Stimulated activated CD4-positive, alpha-beta T cell treated with anti-CD3 and anti-CD28 coated beads, Interleukin-12 subunit alpha, Interleukin-12 subunit beta, amount 100 ng/mL, for 24 hours (primary cell): ENCODE results near the gene SLC8A2.

Source experiments
- DNase-seq, 2 experiments: peaks; one replicate each; pipeline ENCODE4 v3.0.0-alpha.2; 2020; ENCODE audit warnings: low read depth in 2 of 2

The SLC8A2 gene

GRCh38 chr19:47432499-47432898 is 39.2 kb downstream of the SLC8A2 start:
- DNase-seq = no peak

GRCh38 chr19:47432091-47432490 is 39.6 kb downstream of the SLC8A2 start:
- no peak for DNase-seq

GRCh38 chr19:47430041-47430802 is 41.5 kb downstream of the SLC8A2 start:
- no peak for DNase-seq

- DNase-seq = no peak
Measured at GRCh38 chr19:47429140-47429793, 42.4 kb downstream of the SLC8A2 start.

GRCh38 chr19:47428177-47428894 is 43.4 kb downstream of the SLC8A2 start:
- DNase-seq = peak; percentile 67 to 84

DNA sequence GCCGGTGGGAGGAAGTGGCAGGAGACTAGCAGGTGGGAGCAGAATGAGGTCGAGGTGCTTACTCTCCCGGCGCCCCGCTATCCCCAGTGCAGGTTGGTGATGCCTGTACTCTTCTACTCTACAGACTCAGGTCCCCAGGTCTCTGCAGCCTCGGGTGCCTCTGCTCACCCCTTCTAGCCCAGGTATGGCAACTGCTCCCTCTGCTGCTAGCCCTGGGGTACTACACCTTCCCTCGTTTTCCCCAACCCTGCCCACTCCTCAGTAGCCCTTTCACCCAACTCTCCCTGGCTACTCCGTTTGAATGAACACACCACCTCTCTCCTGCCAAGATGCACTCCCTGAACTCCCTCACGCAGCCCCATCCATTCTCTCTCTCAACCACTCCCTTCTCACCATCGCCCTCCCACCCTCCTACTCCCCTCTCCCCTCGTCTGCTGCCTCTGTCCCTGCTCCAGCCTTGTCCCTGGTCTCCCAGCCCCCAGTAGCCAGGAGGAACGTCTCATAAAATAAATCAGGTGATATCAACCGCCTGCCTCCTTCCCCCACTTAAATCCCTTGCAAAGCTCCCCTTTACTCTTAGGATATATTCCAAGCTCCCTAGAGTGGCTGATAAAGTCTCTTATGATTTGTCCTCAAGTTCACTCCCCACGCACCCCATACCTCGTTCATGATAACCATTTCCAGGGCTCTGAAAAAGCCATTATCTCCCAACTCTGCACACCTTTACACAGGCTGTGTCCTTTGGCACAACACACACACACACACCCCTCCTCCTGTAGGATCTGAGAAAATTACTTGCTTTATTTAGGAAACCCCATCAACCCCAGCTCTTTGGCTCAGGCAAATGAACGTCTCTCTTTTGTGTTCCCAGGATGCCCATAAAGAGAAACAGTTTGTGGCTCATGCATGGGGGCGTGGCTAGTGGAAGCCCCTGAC is 44.2 kb downstream of the SLC8A2 start:
- peak; percentile 39 to 69 for DNase-seq

DNA sequence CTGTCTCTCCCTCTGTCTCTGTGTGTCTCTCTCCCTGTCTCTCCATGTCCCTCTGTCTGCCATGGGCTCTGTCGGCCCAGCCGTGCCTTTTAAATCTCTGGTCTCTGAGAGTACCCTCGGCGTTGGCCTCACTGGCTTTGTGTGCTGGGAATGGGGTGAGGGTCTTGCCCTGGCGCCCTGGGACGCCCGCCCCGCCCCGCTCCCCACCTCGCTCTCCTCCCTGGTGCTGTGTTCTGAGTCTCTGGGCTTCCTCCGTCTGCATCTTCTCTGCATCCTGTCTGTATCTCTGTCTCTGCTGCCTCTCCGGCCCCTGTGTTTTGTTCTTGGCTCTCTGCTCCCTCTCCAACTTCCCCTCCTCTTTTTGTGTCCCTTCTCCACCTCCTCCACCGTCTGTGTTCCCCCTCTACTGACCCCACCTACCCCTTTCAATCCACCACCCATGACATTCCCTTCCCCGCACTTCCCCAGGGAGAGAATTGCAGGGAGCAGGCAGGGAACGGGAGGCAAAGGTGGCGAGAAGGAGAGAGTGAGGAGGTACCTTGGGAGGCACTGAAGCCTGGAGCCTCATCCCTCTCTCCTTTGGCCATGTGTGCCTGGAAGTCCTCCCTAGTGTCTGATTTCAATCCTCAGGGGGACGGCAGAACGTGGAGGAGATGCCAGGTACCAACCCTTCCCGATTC is 48.4 kb downstream of the SLC8A2 start:
- no peak for DNase-seq

GRCh38 chr19:47422417-47423163 is 49.1 kb downstream of the SLC8A2 start:
- no peak for DNase-seq

- no peak for DNase-seq
Measured at GRCh38 chr19:47421844-47422395, 49.8 kb downstream of the SLC8A2 start.

GRCh38 chr19:47421244-47421786 is 50.4 kb downstream of the SLC8A2 start:
- no peak for DNase-seq

- no peak for DNase-seq
Measured at GRCh38 chr19:47419789-47420188, 51.9 kb downstream of the SLC8A2 start.

- no peak for DNase-seq
Measured at GRCh38 chr19:47419030-47419783, 52.5 kb downstream of the SLC8A2 start, which contains the start of gene MEIS3. TSS of gene MEIS3 (minus strand) at chr19:47419527. CDS start at chr19:47419081, 446 bp downstream.

GRCh38 chr19:47418692-47419029 is 53.0 kb downstream of the SLC8A2 start:
- no peak for DNase-seq

DNA sequence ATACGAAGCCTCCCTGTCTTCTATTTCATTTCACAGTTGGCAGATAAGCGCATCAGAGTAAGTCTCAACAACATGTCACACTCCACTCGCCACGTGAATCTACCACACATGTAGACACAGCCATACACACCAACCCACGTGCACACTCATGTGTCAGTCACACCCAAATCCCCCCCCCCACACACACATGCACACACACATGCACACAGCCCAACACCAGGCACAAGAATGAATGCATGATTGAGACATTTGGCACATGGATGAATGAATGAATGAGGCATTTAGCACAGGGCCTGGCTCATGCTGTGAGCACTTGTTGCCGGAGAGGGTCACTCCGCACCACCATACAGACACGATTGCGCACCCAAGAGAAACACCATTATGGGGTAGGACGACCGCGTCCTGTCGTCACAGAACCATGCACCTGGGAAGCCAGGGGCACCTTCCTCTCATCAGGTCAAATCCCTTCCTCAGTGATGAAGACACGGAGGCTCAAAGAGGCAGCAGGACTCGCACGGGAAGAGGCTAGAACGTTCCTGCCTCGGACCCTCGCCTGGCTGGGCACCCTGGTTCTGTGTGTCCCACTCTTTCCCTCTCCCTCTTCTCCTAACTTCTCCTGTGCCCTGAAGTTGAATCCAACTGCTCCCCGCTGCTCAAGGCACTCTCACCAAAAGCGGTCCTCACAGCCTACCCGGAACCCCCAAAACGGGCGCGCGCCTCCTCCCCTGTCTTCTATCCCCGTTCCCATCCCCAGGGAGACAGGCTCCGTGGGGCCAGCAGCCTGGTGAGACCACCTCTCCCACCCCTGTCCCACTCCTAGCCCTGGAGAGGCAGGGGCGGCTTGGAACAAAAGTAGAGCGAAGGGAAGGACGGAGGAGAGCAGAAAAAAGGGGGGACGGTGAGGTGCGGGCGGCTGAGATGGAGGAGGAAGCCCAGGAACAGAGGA is 53.7 kb downstream of the SLC8A2 start:
- DNase-seq = no peak

GRCh38 chr19:47417107-47417745 is 54.5 kb downstream of the SLC8A2 start:
- no peak for DNase-seq

- no peak for DNase-seq
Measured at GRCh38 chr19:47416643-47416985, 55.1 kb downstream of the SLC8A2 start.

DNA sequence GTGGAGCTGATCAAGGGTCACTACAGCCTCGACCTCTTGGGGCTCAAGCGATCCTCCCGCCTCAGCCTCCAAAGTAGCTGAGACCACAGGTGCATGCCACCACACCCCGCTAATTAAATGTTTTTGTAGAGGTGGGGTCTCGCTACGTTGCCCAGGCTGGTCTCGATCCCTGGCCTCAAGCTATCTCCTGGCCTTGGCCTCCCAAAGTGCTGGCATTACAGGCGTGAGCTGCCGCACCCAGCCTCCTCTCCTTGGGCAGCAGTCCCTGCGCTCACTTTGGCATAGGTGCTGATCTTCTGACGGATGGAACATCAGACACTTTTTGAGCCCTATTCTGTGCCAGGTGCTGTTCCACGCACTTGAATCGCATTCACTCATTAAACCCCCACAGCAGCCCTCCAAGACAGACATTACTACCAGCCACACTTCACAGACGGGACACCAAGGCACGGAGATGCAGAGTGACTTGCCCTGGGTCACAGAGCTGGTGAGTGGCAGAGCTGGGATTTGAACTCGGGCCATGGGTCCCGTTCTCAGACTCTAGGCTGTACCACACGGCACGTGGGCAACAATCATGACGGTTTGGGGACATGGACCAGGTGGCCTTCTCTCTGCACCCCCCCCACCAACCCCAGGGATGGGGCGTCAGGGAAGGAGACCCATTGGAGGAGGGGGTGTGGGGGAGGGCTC is 55.6 kb downstream of the SLC8A2 start:
- DNase-seq = no peak
